ENCODE measurements around the gene CCDC146. TPM values are rescaled to one million over a fixed set of nuclear protein-coding genes. Genes with fewer than 3 reads are reported as not detected.
A peak's percentile ranks its signal among the peaks of the same experiment; 100 is the strongest.

The CCDC146 gene
- total and polyA plus RNA-seq, 10 donors, result 4.1 to 21.3 (median 10.9) TPM

- WGBS, 5 donors, result 64 to 73% (median 68%) methylated on average over 5 of the region's 5 CpGs
- Histone ChIP-seq H3K27ac (peak overlapping the region in 1 of 8 donors; percentile 22), H3K27me3 (replicated peaks in 1 of 7) (no peaks in the 10 kb centered on the region), H3K4me3 (no peak overlapping the region), H3K36me3 (peaks cover 0 to 10% (median 0%) of the 10 kb centered on the region in 6 donors), H3K9me3 (no peaks in the 10 kb centered on the region), H3K4me1 (peaks cover 0 to 25% (median 14%) of the 10 kb centered on the region in 6 donors)
- TF ChIP-seq POLR2A (IDR thresholded peaks at IDR 0.05), result no peak
- no peak for TF ChIP-seq POLR2AphosphoS5 (IDR thresholded peaks at IDR 0.05)
- TF ChIP-seq CTCF (IDR thresholded peaks at IDR 0.05 in 8 of 11, conservative IDR thresholded peaks at IDR 0.05 in 3 of 11), result no peak
- intact Hi-C loops (cut with DNase I; ENCODE audit: low total_unique reads), result loop anchor here (5.0 to 10.0 kb wide), 2 partner anchors 81 to 121 kb away; partner anchors contain the start of gene CCDC146
- DNase-seq, result no peak
Measured at GRCh38 chr7:77246026-77246640, 123.7 kb downstream of the CCDC146 start.

GRCh38 chr7:77247206-77247850 lies 124.9 kb downstream of the CCDC146 start:
- Histone ChIP-seq H3K36me3 (peaks cover 0 to 2% (median 0%) of the 10 kb centered on the region in 6 donors), H3K4me3 (no peak overlapping the region), H3K9me3 (no peaks in the 10 kb centered on the region), H3K27me3 (replicated peaks in 1 of 7) (no peaks in the 10 kb centered on the region), H3K4me1 (peaks cover 0 to 25% (median 14%) of the 10 kb centered on the region in 6 donors), H3K27ac (peak overlapping the region in 1 of 8 donors; percentile 22)
- 32 to 34% (median 33%) methylated on average over 3 of the region's 3 CpGs for WGBS, 5 donors
- TF ChIP-seq POLR2AphosphoS5 (IDR thresholded peaks at IDR 0.05) (no peak), CTCF (IDR thresholded peaks at IDR 0.05 in 8 of 11, conservative IDR thresholded peaks at IDR 0.05 in 3 of 11) (peak; percentile 76 to 92 (median 88)), POLR2A (IDR thresholded peaks at IDR 0.05) (no peak)
- intact Hi-C loops (cut with DNase I; ENCODE audit: low total_unique reads), result loop anchor here (5.0 to 10.0 kb wide), 2 partner anchors 80 to 123 kb away; partner anchors contain the start of gene CCDC146
- DNase-seq, result peak; percentile 90

- Histone ChIP-seq H3K4me1 (peaks cover 0 to 25% (median 14%) of the 10 kb centered on the region in 6 donors), H3K4me3 (no peak overlapping the region), H3K27me3 (replicated peaks in 1 of 7) (no peaks in the 10 kb centered on the region), H3K27ac (no peak overlapping the region), H3K9me3 (no peaks in the 10 kb centered on the region), H3K36me3 (no peaks in the 10 kb centered on the region)
- no peak for TF ChIP-seq POLR2A (IDR thresholded peaks at IDR 0.05)
- no peak for TF ChIP-seq POLR2AphosphoS5 (IDR thresholded peaks at IDR 0.05)
- TF ChIP-seq CTCF (IDR thresholded peaks at IDR 0.05 in 8 of 11, conservative IDR thresholded peaks at IDR 0.05 in 3 of 11), result no peak
- DNase-seq, result no peak
- WGBS, 5 donors, result 83 to 93% (median 88%) methylated on average over 3 of the region's 3 CpGs
- intact Hi-C loops (cut with DNase I; ENCODE audit: low total_unique reads), result loop anchor here (5.0 to 10.0 kb wide), 2 partner anchors 79 to 123 kb away; partner anchors contain the start of gene CCDC146
Measured at GRCh38 chr7:77248154-77248553, 125.7 kb downstream of the CCDC146 start.

GRCh38 chr7:77252506-77252905 lies 130.1 kb downstream of the CCDC146 start:
- Histone ChIP-seq H3K27ac (no peak overlapping the region), H3K27me3 (replicated peaks in 1 of 7) (no peaks in the 10 kb centered on the region), H3K4me1 (no peaks in the 10 kb centered on the region), H3K4me3 (no peak overlapping the region), H3K9me3 (no peaks in the 10 kb centered on the region), H3K36me3 (peaks cover 0 to 6% (median 0%) of the 10 kb centered on the region in 6 donors)
- 77 to 89% (median 86%) methylated on average over 5 of the region's 5 CpGs for WGBS, 5 donors
- intact Hi-C loops (cut with DNase I; ENCODE audit: low total_unique reads), result no loop called here
- TF ChIP-seq POLR2AphosphoS5 (IDR thresholded peaks at IDR 0.05) (no peak), CTCF (IDR thresholded peaks at IDR 0.05 in 8 of 11, conservative IDR thresholded peaks at IDR 0.05 in 3 of 11) (no peak), POLR2A (IDR thresholded peaks at IDR 0.05) (no peak)
- DNase-seq, result no peak

Data from spleen (tissue), 11 donors.